IPS-NIHi7 (cell line): ENCODE results near the gene PGP.

Experiments used
- DNase-seq: peaks from one replicate; pipeline ENCODE4 v3.0.0; 2012; ENCODE audit warnings: mixed read lengths; ENCODE audit errors: extremely low spot score

Gene PGP

GRCh38 chr16:2180962-2181923, 33.4 kb downstream of the PGP start:
- peak; percentile 57 for DNase-seq

- no peak for DNase-seq
Measured at GRCh38 chr16:2180461-2180860, 34.2 kb downstream of the PGP start.

GRCh38 chr16:2179576-2179975, 35.1 kb downstream of the PGP start:
- no peak for DNase-seq

- DNase-seq: no peak
Measured at GRCh38 chr16:2179107-2179501, 35.5 kb downstream of the PGP start.

- DNase-seq: peak; percentile 94
Measured at GRCh38 chr16:2178321-2179106, 36.1 kb downstream of the PGP start.

- DNase-seq: no peak
Measured at GRCh38 chr16:2177561-2177960, 37.1 kb downstream of the PGP start.

GRCh38 chr16:2177101-2177500, 37.5 kb downstream of the PGP start:
- no peak for DNase-seq

- DNase-seq: no peak
Measured at GRCh38 chr16:2176047-2176446, 38.6 kb downstream of the PGP start.

GRCh38 chr16:2175454-2175853, 39.2 kb downstream of the PGP start:
- no peak for DNase-seq

GRCh38 chr16:2174396-2175131, 40.1 kb downstream of the PGP start:
- DNase-seq: no peak

- DNase-seq: no peak
Measured at GRCh38 chr16:2173916-2174315, 40.7 kb downstream of the PGP start.

GRCh38 chr16:2173366-2173765, 41.3 kb downstream of the PGP start:
- no peak for DNase-seq

- DNase-seq: no peak
Measured at GRCh38 chr16:2172688-2173335, 41.8 kb downstream of the PGP start.

GRCh38 chr16:2171601-2172178, 43.0 kb downstream of the PGP start:
- no peak for DNase-seq

GRCh38 chr16:2170587-2171435, 43.8 kb downstream of the PGP start:
- DNase-seq: no peak

- no peak for DNase-seq
Measured at GRCh38 chr16:2170080-2170479, 44.6 kb downstream of the PGP start.

- DNase-seq: no peak
Measured at GRCh38 chr16:2167068-2167638, 47.5 kb downstream of the PGP start.

- DNase-seq: no peak
Measured at GRCh38 chr16:2166263-2167067, 48.2 kb downstream of the PGP start.

- no peak for DNase-seq
Measured at GRCh38 chr16:2165861-2166260, 48.8 kb downstream of the PGP start.
